ENCODE measurements around the gene TDP1.

DNA sequence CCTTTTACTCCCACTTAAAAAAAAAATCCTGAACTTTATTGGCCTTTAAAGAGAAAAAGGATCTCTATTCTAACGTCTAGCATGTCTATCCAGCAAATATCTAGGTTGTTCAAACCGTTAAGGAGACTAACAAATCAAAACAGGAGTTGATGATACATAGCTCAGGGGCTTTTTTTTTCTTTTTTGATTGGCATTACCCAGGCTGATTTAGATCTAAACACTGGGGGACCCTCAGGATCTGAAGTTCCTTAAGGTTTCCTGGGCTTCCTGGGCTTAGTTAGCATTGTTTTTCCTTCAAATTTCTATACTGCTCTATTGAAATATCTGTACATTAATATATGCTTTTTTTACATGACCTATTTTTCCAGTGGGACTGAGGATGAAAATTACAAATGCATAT, 43.5 kb upstream of the TDP1 start:
- TF ChIP-seq, protein P1, sequence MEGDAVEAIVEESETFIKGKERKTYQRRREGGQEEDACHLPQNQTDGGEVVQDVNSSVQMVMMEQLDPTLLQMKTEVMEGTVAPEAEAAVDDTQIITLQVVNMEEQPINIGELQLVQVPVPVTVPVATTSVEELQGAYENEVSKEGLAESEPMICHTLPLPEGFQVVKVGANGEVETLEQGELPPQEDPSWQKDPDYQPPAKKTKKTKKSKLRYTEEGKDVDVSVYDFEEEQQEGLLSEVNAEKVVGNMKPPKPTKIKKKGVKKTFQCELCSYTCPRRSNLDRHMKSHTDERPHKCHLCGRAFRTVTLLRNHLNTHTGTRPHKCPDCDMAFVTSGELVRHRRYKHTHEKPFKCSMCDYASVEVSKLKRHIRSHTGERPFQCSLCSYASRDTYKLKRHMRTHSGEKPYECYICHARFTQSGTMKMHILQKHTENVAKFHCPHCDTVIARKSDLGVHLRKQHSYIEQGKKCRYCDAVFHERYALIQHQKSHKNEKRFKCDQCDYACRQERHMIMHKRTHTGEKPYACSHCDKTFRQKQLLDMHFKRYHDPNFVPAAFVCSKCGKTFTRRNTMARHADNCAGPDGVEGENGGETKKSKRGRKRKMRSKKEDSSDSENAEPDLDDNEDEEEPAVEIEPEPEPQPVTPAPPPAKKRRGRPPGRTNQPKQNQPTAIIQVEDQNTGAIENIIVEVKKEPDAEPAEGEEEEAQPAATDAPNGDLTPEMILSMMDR (conservative IDR thresholded peaks at IDR 0.05; ENCODE audit: low read depth, low read length) = no peak
- no peak for TF ChIP-seq RCOR1 (IDR thresholded peaks at IDR 0.05; ENCODE audit: insufficient replicate concordance, low read length)
- TF ChIP-seq RAD21 (IDR thresholded peaks at IDR 0.05; ENCODE audit: low read length) = no peak
- no peak for TF ChIP-seq POLR2A (IDR thresholded peaks at IDR 0.05; ENCODE audit: low read depth, low read length)
- TF ChIP-seq, protein P2, sequence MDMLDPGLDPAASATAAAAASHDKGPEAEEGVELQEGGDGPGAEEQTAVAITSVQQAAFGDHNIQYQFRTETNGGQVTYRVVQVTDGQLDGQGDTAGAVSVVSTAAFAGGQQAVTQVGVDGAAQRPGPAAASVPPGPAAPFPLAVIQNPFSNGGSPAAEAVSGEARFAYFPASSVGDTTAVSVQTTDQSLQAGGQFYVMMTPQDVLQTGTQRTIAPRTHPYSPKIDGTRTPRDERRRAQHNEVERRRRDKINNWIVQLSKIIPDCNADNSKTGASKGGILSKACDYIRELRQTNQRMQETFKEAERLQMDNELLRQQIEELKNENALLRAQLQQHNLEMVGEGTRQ (IDR thresholded peaks at IDR 0.05; ENCODE audit: low read depth, low read length) = no peak
- no peak for TF ChIP-seq MAZ (IDR thresholded peaks at IDR 0.05; ENCODE audit: borderline replicate concordance, low read depth, low read length)
- TF ChIP-seq CEBPB (IDR thresholded peaks at IDR 0.05; ENCODE audit: low read depth, low read length) = no peak
- no peak for TF ChIP-seq MXI1 (IDR thresholded peaks at IDR 0.05; ENCODE audit: borderline replicate concordance, low read depth, low read length)
- TF ChIP-seq NFE2L2 (IDR thresholded peaks at IDR 0.05; ENCODE audit: low read depth, low read length) = no peak
- no peak for TF ChIP-seq SMC3 (IDR thresholded peaks at IDR 0.05; ENCODE audit: low read depth, low read length)
